Smooth muscle cell (in vitro differentiated cells): ENCODE measurements around the gene CYP46A1. TPM values are rescaled to one million over a fixed set of nuclear protein-coding genes. Genes with fewer than 3 reads are reported as not detected.
A peak's percentile ranks its signal among the peaks of the same experiment; 100 is the strongest.

Experiments used
- DNase-seq: peaks from one replicate; lab custom pipeline; 2025; ENCODE audit not compliant: unreplicated experiment; lab: John Stamatoyannopoulos, UW
- H2AFZ ChIP-seq: fragments of 200-600 bp; sonication (generic); 2 replicates; pipeline ENCODE4 v1.6.0; 2016; ENCODE audit warnings: antibody characterized with exemption, low read depth, mild to moderate bottlenecking
- H3F3A ChIP-seq: fragments of 200-600 bp; sonication (generic); 2 replicates; pipeline ENCODE4 v1.6.0; 2017; ENCODE audit warnings: antibody characterized with exemption, low read depth
- H3K27ac ChIP-seq: fragments of 200-600 bp; sonication (generic); 2 replicates; pipeline ENCODE4 v1.5.1; 2016; ENCODE audit warnings: low read depth, mild to moderate bottlenecking
- H3K27me3 ChIP-seq: fragments of 200-600 bp; sonication (generic); 2 replicates; pipeline ENCODE4 v1.6.1; 2016; ENCODE audit warnings: low read depth, mild to moderate bottlenecking
- H3K36me3 ChIP-seq: fragments of 200-600 bp; sonication (generic); 2 replicates; pipeline ENCODE4 v1.5.1; 2016; ENCODE audit warnings: low read depth
- H3K4me1 ChIP-seq: fragments of 200-600 bp; sonication (generic); 2 replicates; pipeline ENCODE4 v1.5.1; 2016; ENCODE audit warnings: low read depth
- H3K4me2 ChIP-seq: fragments of 200-600 bp; sonication (generic); 2 replicates; pipeline ENCODE4 v1.6.0; 2016; ENCODE audit warnings: mild to moderate bottlenecking
- H3K4me3 ChIP-seq: fragments of 200-600 bp; sonication (generic); 2 replicates; pipeline ENCODE4 v1.5.1; 2016; ENCODE audit warnings: mild to moderate bottlenecking
- H3K79me2 ChIP-seq: fragments of 200-600 bp; sonication (generic); 2 replicates; pipeline ENCODE4 v1.6.0; 2016; ENCODE audit warnings: low read depth, mild to moderate bottlenecking
- H3K9ac ChIP-seq: fragments of 200-600 bp; sonication (generic); 2 replicates; pipeline ENCODE4 v1.6.0; 2016; ENCODE audit warnings: low read depth
- H3K9me3 ChIP-seq: fragments of 200-600 bp; sonication (generic); replicated peaks from 2 replicates; pipeline ENCODE4 v1.5.1; 2016; ENCODE audit warnings: low read depth
- H4K20me1 ChIP-seq: fragments of 200-600 bp; sonication (generic); 2 replicates; pipeline ENCODE4 v1.6.0; 2016; ENCODE audit warnings: low read depth
- WGBS: methylation state at CpG from one replicate; pipeline ENCODE4 v1.1.7; 2016; ENCODE audit warnings: low lambda C conversion rate; 5-methylcytosine and 5-hydroxymethylcytosine counted together
- polyA plus RNA-seq: library from polyadenylated mRNA; unstranded; fragments of >200 nt; fragmentation: Nextera tagmentation; extraction: Ambion mirVana; gene quantifications from 2 replicates; pipeline ENCODE4 v1.2.1, GENCODE V29; 2016
- total RNA-seq: library from RNA; depleted of rRNA; stranded (reverse); fragments of >200 nt; gene quantifications from 2 replicates; pipeline ENCODE4 v1.2.3, GENCODE V29; 2014
- TF ChIP-seq, protein P1 (sequence below): fragments of 200-600 bp; sonication (generic); IDR thresholded peaks from 2 replicates; pipeline ENCODE4 v1.5.1; 2017; ENCODE audit warnings: borderline replicate concordance, mild to moderate bottlenecking, antibody characterized with exemption; ENCODE audit not compliant: insufficient read depth, poor library complexity, severe bottlenecking

CYP46A1 gene
- total and polyA plus RNA-seq, 2 experiments from 2014 or later, result 0.63 to 1.0 TPM

DNA sequence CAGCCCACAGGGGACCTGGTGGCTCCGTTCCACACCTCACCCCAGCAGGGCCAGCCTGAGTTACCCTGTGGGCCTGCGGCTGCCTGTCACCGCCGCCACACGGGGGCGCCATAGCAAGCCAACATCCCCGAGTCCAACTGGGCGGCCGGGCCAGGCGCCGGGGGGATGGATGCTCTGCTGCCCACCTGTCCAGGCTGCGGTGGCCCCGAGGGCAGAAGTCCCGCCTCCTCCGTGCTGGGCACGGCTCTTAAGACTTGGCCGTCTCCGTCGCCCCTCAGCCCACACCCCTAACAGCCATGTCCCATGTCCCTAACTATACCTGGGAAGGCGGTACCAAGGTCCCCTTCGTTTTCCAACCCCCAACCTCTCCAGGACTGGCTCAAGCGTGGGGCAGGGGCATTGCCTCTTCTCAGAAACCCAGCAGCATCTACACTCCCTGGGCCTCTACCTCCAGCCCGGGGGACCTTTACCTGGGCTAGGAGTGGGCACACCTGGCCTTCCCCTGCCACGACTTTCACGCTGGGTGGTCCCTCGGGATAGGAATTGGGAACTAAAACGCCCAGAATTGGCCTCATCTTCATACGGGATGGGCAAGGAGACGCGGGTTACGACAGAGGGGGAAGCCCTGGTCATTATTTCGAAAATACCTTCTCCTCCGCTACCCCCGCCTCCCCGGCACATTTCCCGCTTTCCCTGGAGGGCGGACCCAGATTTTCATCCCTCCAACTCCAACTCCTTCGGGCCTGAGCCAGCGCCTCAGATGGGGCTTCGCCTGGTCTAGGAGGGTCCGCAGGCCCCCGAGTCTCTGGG is 1.1 kb upstream of the CYP46A1 start:
- peak overlapping the region; percentile 66 for H3K27ac ChIP-seq
- TF ChIP-seq, protein P1, sequence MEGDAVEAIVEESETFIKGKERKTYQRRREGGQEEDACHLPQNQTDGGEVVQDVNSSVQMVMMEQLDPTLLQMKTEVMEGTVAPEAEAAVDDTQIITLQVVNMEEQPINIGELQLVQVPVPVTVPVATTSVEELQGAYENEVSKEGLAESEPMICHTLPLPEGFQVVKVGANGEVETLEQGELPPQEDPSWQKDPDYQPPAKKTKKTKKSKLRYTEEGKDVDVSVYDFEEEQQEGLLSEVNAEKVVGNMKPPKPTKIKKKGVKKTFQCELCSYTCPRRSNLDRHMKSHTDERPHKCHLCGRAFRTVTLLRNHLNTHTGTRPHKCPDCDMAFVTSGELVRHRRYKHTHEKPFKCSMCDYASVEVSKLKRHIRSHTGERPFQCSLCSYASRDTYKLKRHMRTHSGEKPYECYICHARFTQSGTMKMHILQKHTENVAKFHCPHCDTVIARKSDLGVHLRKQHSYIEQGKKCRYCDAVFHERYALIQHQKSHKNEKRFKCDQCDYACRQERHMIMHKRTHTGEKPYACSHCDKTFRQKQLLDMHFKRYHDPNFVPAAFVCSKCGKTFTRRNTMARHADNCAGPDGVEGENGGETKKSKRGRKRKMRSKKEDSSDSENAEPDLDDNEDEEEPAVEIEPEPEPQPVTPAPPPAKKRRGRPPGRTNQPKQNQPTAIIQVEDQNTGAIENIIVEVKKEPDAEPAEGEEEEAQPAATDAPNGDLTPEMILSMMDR, result peak; percentile 94
- peaks cover 10% of the 10 kb centered on the region for H3K27me3 ChIP-seq
- H3K4me1 ChIP-seq, result peaks cover 3% of the 10 kb centered on the region
- peak overlapping the region; percentile 87 for H3K9ac ChIP-seq
- H3K79me2 ChIP-seq, result no peaks in the 10 kb centered on the region
- H2AFZ ChIP-seq, result peak overlapping the region; percentile 88
- peak overlapping the region; percentile 94 for H3K4me2 ChIP-seq
- H4K20me1 ChIP-seq, result no peaks in the 10 kb centered on the region
- 2% methylated on average over 42 of the region's 42 CpGs for WGBS
- no peaks in the 10 kb centered on the region for H3K9me3 ChIP-seq
- DNase-seq, result peak; percentile 49
- peak overlapping the region; percentile 72 for H3K4me3 ChIP-seq
- no peaks in the 10 kb centered on the region for H3K36me3 ChIP-seq
- no peaks in the 10 kb centered on the region for H3F3A ChIP-seq

DNA sequence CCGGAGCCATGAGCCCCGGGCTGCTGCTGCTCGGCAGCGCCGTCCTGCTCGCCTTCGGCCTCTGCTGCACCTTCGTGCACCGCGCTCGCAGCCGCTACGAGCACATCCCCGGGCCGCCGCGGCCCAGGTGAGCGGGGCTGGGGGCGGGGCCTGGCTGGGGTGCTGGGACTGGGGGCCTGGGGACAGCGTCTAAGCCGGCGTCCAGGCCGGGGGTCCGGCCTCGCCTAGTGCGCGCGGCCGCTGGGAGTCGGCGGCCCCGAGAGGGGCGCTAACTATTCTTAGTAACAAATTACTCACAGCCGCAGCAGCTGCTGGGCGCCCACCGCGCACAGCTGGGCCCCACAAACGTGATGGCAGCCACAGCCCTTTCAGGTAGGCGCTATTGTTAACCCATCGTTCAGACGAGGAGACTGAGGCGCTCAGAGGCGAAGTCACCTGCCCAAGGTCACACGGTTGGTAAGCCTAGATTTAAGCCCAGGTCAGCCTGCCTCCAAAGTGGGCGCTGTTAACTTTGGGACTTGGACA is 374 bp downstream of the CYP46A1 start:
- H3K9ac ChIP-seq, result peak overlapping the region; percentile 84
- no peaks in the 10 kb centered on the region for H4K20me1 ChIP-seq
- TF ChIP-seq, protein P1, result peak; percentile 7
- H3F3A ChIP-seq, result no peaks in the 10 kb centered on the region
- no peaks in the 10 kb centered on the region for H3K79me2 ChIP-seq
- H3K27me3 ChIP-seq, result peaks cover 17% of the 10 kb centered on the region
- H3K27ac ChIP-seq, result no peak overlapping the region
- no peaks in the 10 kb centered on the region for H3K36me3 ChIP-seq
- WGBS, result 8% methylated on average over 23 of the region's 45 CpGs
- peak overlapping the region; percentile 82 for H2AFZ ChIP-seq
- peaks cover 3% of the 10 kb centered on the region for H3K4me1 ChIP-seq
- peak overlapping the region; percentile 100 for H3K4me2 ChIP-seq
- H3K9me3 ChIP-seq, result no peaks in the 10 kb centered on the region
- peak overlapping the region; percentile 80 for H3K4me3 ChIP-seq
- no peak for DNase-seq

DNA sequence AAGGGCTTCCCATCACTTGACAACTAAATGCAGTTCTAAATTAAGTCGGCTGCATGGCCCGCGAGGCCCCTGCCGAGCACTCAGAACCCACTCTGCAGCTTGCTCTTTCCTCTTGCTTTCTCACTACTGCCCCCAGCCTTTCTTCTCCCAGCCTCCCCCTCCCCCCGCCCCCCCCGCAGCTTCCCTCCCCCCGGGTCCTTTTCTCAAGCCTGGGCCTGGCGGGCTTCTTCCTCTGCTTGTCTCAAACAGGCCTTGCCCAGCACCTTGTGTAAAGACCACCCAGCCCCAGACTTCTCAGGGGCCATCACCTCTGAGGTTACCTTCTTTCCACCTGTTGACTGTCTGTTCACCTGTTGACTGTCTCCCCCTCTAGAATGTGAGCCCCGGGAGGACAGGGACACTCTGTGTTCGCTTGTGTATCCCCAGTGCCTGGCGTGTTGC is 1.1 kb downstream of the CYP46A1 start:
- Histone ChIP-seq H2AFZ (no peak overlapping the region), H3K9ac (no peak overlapping the region), H3K9me3 (no peaks in the 10 kb centered on the region), H3F3A (no peaks in the 10 kb centered on the region), H3K79me2 (no peaks in the 10 kb centered on the region), H3K36me3 (no peaks in the 10 kb centered on the region), H3K27me3 (peaks cover 21% of the 10 kb centered on the region), H3K4me1 (peaks cover 3% of the 10 kb centered on the region), H4K20me1 (no peaks in the 10 kb centered on the region), H3K4me2 (no peak overlapping the region), H3K27ac (no peak overlapping the region), H3K4me3 (no peak overlapping the region)
- 65% methylated on average over 7 of the region's 11 CpGs for WGBS
- TF ChIP-seq, protein P1, result no peak
- no peak for DNase-seq
